HG02981 (cell line): ENCODE measurements around the gene TOR1AIP1.
"Not testable (repeated sequence)": the region's sequence is repeated elsewhere in the genome, so short reads cannot be mapped to it uniquely, and the experiment has no call there.

Experiments
- ATAC-seq: cut with Tn5 transposase; IDR thresholded peaks from one replicate; pipeline ENCODE4 v1.9.1; 2021; ENCODE audit warnings: mild to moderate bottlenecking, moderate library complexity; ENCODE audit not compliant: unreplicated experiment

TOR1AIP1 gene

GRCh38 chr1:179937668-179938254 is 55.7 kb downstream of the TOR1AIP1 start:
- no peak for ATAC-seq

- ATAC-seq = no peak
Observed at GRCh38 chr1:179938752-179939151, 56.7 kb downstream of the TOR1AIP1 start.

- ATAC-seq = no peak
Observed at GRCh38 chr1:179939941-179940340, 57.9 kb downstream of the TOR1AIP1 start.

- no peak for ATAC-seq
Observed at GRCh38 chr1:179941454-179941853, 59.4 kb downstream of the TOR1AIP1 start.

GRCh38 chr1:179950651-179951050 is 68.6 kb downstream of the TOR1AIP1 start:
- no peak for ATAC-seq

- ATAC-seq = no peak
Observed at GRCh38 chr1:179951383-179952144, 69.5 kb downstream of the TOR1AIP1 start.

- no peak for ATAC-seq
Observed at GRCh38 chr1:179952186-179952585, 70.1 kb downstream of the TOR1AIP1 start.

- peak; percentile 20 for ATAC-seq
Observed at GRCh38 chr1:179953974-179954492, 71.9 kb downstream of the TOR1AIP1 start.

- peak; percentile 90 for ATAC-seq
Observed at GRCh38 chr1:179954493-179955286, 72.6 kb downstream of the TOR1AIP1 start, which contains the start of gene CEP350. TSS of gene CEP350 (plus strand) at chr1:179954810. CDS start at chr1:179986182, 31,372 bp downstream.

GRCh38 chr1:179955287-179955680 is 73.2 kb downstream of the TOR1AIP1 start:
- peak; percentile 4 for ATAC-seq

- no peak for ATAC-seq
Observed at GRCh38 chr1:179955731-179956130, 73.6 kb downstream of the TOR1AIP1 start.

- ATAC-seq = no peak
Observed at GRCh38 chr1:179958359-179958758, 76.3 kb downstream of the TOR1AIP1 start.

- ATAC-seq = not testable (repeated sequence)
Observed at GRCh38 chr1:179962168-179962567, 80.1 kb downstream of the TOR1AIP1 start.

- no peak for ATAC-seq
Observed at GRCh38 chr1:179966551-179966950, 84.5 kb downstream of the TOR1AIP1 start.

GRCh38 chr1:179968284-179968993 is 86.4 kb downstream of the TOR1AIP1 start:
- no peak for ATAC-seq

- ATAC-seq = no peak
Observed at GRCh38 chr1:179968994-179969919, 87.2 kb downstream of the TOR1AIP1 start.
